ENCODE data around the gene HPCAL1.

GRCh38 chr2:10335046-10335840 is 32.5 kb downstream of the HPCAL1 start:
- TF ChIP-seq, protein P1, sequence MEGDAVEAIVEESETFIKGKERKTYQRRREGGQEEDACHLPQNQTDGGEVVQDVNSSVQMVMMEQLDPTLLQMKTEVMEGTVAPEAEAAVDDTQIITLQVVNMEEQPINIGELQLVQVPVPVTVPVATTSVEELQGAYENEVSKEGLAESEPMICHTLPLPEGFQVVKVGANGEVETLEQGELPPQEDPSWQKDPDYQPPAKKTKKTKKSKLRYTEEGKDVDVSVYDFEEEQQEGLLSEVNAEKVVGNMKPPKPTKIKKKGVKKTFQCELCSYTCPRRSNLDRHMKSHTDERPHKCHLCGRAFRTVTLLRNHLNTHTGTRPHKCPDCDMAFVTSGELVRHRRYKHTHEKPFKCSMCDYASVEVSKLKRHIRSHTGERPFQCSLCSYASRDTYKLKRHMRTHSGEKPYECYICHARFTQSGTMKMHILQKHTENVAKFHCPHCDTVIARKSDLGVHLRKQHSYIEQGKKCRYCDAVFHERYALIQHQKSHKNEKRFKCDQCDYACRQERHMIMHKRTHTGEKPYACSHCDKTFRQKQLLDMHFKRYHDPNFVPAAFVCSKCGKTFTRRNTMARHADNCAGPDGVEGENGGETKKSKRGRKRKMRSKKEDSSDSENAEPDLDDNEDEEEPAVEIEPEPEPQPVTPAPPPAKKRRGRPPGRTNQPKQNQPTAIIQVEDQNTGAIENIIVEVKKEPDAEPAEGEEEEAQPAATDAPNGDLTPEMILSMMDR (IDR thresholded peaks at IDR 0.05): no peak
- TF ChIP-seq POLR2A (IDR thresholded peaks at IDR 0.05): no peak

All from lower leg skin (tissue), 3 donors.